RCC 7860 (cell line): Measurements from ENCODE around the gene MRPS18A.
A peak's percentile ranks its signal among the peaks of the same experiment; 100 is the strongest.

ENCODE experiments used
- DNase-seq: peaks from one replicate; pipeline ENCODE4 v3.0.0-alpha.2; 2015; ENCODE audit warnings: low spot score
- FAIRE-seq: peaks from 2 replicates; lab custom pipeline; 2012; peaks lifted over from hg19 to GRCh38; lab: Jason Lieb, UNC

MRPS18A gene

GRCh38 chr6:43687437-43688347 lies at the start of gene MRPS18A:
TSS of gene MRPS18A (minus strand) at chr6:43687791. CDS start at chr6:43687779, 12 bp downstream.
- peak; percentile 50 for DNase-seq
- no peak for FAIRE-seq

GRCh38 chr6:43736844-43737243 lies 49.3 kb upstream of the MRPS18A start:
- no peak for DNase-seq
- FAIRE-seq, result no peak

GRCh38 chr6:43736211-43736786 lies 48.7 kb upstream of the MRPS18A start:
- FAIRE-seq, result no peak
- no peak for DNase-seq

GRCh38 chr6:43735642-43736199 lies 48.1 kb upstream of the MRPS18A start:
- FAIRE-seq (no peak), DNase-seq (no peak)

GRCh38 chr6:43734294-43734665 lies 46.7 kb upstream of the MRPS18A start:
- FAIRE-seq, result no peak

DNA sequence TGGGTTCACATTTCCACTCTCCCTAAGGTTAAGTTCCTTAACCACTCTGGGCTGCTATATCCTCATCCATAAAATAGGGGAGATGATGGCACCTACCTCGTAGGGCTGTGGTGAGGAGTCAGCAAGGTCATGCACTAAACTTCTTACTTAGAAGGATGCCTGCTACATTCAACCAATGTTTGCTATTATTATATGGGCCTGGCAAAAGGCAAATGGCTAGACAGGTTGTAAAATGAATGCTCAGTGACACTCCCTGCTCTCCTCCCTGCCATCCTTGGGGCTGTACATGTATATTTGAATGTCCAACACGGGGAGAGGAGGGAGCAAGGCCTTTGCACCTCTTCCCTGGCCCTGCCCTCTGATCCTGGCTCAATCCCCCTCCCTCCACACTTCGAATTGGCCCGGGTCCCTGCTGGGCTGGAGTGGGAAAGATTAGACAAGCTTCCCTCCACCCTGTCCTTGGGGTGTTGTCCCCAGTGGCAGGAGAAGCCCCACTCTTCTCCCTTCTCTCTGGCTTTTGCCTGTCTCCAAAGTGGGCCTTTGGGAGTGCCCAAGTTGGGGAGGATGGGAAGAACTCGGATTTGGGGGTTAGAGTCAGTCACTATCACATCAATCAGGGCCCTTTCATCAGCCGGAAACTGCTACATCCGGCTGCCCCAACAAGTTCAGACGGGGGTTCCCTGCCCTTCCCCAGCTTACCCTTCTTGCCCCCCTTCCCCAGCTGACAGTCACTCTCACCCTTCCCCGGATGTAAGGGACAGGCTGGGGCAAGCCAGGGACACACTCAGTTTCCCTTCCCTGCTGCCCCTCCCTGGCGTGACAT lies 46.1 kb upstream of the MRPS18A start:
- FAIRE-seq (no peak), DNase-seq (no peak)

More at GRCh38 chr6:43734294-43734665, 46.7 kb upstream of the MRPS18A start:
- DNase-seq, result no peak

- DNase-seq (no peak), FAIRE-seq (no peak)
These were observed 43.0 kb upstream of the MRPS18A start for GRCh38 chr6:43730634-43731033.

- no peak for DNase-seq
- no peak for FAIRE-seq
These were observed 41.9 kb upstream of the MRPS18A start for GRCh38 chr6:43729537-43729936.

DNA sequence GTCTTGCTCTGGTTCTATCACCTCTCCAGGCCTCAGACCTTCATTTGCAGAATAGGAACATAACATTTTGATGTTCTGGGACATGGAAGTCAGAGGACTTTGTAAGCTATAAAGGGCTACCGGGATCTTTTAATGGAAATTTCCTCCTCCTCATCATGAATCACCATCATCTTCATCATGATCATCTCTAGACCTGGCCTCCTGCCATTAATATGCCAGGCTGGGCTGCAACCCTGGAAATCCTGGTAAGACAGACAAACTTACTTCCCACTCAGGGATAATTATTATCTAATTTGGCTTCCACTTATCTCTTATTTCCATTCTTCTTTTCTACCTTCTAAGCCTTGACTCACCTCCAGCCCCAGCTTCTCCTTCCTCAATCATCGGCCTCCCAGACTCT lies 41.0 kb upstream of the MRPS18A start:
- peak; percentile 52 for DNase-seq
- peak; percentile 80 for FAIRE-seq

DNA sequence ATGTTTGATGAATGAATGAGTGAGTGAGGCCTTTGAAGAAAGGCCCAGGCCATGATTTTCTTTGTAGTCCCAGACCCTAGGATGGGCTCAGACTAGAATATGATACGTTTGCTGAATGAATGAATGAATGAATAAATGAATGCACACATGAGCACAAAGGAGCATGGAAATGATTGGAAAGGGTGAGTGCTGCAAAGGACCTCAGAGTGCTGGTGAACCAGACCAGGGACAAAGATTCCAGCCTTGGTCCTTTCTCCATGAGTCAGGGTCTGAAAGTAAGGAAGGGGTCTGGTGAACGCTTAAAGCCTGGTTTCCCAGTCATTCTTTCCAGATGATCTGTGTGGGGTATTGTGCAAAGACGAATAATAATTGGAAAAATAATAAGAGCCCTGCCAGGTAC lies 40.0 kb upstream of the MRPS18A start:
- DNase-seq (no peak), FAIRE-seq (no peak)

DNA sequence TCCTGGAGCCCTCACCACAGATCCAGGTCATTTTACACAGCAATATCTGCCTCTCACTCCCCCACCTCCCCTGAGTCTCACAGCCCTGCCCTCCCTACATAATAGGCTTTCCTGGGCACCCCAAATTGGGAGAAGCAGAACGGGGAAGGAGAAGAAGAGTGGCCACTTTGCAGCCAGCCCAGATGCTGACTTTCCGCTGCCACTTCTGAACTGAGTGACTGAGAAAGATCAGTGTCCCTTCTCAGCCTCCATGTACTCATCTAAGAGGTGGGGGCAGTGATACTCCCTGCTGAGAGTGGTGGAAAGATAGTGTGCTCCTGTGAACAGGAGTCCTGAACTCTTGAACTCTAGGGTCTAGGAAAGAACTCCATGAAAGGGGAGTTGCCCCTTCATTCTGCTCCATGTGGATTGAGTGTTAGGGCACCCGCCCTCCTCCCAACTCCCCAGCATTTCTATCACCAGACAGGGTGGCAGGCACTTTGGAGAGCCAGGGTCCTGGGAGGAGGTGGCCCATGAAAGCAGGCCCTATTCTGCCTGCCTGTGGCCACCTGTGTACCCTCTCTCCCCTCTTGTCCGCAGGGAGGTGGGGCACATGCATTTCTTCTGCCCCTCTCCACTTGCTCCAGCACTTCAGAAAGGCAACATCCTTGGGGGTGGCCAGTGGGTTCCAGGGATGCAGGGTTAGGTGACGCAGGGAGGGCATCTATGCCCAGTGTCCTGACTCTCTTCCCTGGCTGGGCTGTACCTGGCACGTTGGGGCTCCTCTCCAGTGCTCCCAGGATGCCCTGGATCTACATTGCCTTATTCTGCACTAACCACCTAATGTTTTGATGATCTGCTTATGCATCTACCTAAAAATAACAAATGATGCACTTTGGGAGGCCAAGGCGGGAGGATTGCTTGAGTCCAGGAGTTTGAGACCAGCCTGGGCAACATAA lies 38.3 kb upstream of the MRPS18A start:
- DNase-seq (no peak), FAIRE-seq (no peak)

DNA sequence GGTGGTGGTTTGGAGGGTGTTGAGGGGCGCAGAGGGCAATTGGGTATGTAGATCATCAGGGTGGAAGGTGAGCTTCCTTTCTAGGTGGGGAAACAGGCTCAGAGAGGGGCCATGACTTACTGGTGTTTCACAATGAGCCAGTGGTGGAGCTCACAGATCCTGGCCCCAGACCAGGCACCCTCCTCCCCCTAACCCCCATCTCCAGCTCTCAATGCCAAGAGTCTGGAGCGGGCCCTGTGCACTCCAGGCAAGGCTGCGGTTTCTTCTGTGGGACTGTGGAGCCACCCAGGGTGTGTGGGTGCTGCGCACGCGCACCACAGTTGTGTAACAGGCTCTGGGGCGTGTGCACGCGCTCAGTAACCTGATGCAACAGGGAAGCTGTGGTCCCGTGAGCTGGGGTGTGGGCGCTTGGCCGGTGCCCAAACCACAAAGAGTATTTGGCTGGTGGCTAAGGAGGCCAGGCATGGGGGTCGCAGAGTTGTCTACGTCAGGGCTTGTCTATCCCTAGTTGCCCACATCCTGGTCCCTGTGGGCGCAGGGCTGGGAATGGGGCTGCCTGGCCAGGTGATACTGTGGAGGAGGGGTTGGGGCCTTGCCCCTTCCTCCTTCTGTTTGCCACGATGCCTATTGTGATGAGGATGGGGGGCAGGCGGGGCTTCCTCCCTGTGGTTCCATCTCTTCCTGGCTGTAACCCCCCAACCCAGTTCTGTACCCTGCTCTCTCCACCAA lies 37.5 kb upstream of the MRPS18A start:
- DNase-seq (peak; percentile 84), FAIRE-seq (peak; percentile 78)

GRCh38 chr6:43724354-43724753 lies 36.8 kb upstream of the MRPS18A start:
- no peak for DNase-seq
- FAIRE-seq, result no peak

GRCh38 chr6:43723737-43724295 lies 36.2 kb upstream of the MRPS18A start:
- no peak for FAIRE-seq
- peak; percentile 38 for DNase-seq

- no peak for DNase-seq
These were observed 35.4 kb upstream of the MRPS18A start for GRCh38 chr6:43722920-43723545.

GRCh38 chr6:43720999-43721398 lies 33.4 kb upstream of the MRPS18A start:
- FAIRE-seq (no peak), DNase-seq (no peak)

More at GRCh38 chr6:43722920-43723545, 35.4 kb upstream of the MRPS18A start:
- FAIRE-seq, result no peak

- FAIRE-seq (no peak), DNase-seq (no peak)
These were observed 31.9 kb upstream of the MRPS18A start for GRCh38 chr6:43719511-43719910.

DNA sequence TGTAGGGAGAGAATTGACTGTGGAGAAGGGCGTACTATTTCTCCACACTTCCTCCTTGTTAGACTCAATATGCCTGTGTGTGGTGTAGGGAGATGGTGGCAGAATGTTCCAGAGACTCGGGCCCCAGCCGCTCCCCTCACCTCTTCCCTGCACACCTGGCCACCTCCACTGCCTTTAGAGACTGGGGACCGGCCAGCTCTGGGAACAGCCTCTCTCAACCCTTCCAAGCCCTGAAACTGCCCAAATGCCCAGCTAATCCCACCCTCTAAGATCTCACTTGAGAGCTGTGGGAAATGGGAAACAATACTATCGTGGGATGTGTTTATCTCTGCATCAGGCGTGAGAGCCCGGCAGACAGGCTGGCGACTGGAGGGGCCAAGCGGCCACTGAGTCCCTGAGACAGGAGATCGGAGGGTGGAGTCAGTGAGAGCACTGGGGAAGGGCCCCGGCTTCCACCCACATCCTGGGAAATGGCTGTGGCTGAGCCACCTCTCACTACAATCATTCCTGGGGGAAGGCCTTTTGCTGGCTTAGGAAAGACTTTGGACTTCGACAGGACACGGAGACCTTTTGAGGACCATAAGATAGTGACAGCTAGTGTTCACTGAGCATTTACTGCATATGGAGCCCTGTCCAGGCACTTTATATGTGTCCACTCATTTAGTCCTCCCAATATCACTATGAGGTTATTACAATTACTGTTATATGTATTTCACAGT lies 31.0 kb upstream of the MRPS18A start:
- no peak for FAIRE-seq

More for the DNA sequence above, 31.0 kb upstream of the MRPS18A start:
- no peak for DNase-seq
